ENCODE measurements around the gene HIVEP3. TPM values are rescaled to one million over a fixed set of nuclear protein-coding genes. Genes with fewer than 3 reads are reported as not detected.

Gene HIVEP3
- total and polyA plus RNA-seq, 7 donors = 0.70 to 3.4 (median 2.1) TPM

GRCh38 chr1:41517062-41517438 is 401.7 kb downstream of the HIVEP3 start:
- Histone ChIP-seq H3K27me3 (ENCODE audit: insufficient read depth in 3 of 3, low read length in 2 of 3) (no peaks in the 10 kb centered on the region), H3K4me1 (peaks cover 25% of the 10 kb centered on the region), H3K4me3 (peak overlapping the region; percentile 70), H3K9me3 (no peaks in the 10 kb centered on the region), H3K27ac (peak overlapping the region; percentile 66), H3K36me3 (ENCODE audit: insufficient read depth in 1 of 2, low read depth in 1 of 2) (no peaks in the 10 kb centered on the region)
- TF ChIP-seq CTCF (IDR thresholded peaks at IDR 0.05) = no peak
- intact Hi-C loops (cut with DNase I) = loop anchor here in 1 of 2 donors (5.0 kb wide), 1 partner anchor 60 kb away; no protein-coding TSS in a partner anchor
- peak in 1 of 2 donors; percentile 56 for DNase-seq
- peak; percentile 3 to 38 (median 27) for ATAC-seq
- 21 to 51% (median 44%) methylated on average over 3 of the region's 3 CpGs for WGBS, 3 donors

DNA sequence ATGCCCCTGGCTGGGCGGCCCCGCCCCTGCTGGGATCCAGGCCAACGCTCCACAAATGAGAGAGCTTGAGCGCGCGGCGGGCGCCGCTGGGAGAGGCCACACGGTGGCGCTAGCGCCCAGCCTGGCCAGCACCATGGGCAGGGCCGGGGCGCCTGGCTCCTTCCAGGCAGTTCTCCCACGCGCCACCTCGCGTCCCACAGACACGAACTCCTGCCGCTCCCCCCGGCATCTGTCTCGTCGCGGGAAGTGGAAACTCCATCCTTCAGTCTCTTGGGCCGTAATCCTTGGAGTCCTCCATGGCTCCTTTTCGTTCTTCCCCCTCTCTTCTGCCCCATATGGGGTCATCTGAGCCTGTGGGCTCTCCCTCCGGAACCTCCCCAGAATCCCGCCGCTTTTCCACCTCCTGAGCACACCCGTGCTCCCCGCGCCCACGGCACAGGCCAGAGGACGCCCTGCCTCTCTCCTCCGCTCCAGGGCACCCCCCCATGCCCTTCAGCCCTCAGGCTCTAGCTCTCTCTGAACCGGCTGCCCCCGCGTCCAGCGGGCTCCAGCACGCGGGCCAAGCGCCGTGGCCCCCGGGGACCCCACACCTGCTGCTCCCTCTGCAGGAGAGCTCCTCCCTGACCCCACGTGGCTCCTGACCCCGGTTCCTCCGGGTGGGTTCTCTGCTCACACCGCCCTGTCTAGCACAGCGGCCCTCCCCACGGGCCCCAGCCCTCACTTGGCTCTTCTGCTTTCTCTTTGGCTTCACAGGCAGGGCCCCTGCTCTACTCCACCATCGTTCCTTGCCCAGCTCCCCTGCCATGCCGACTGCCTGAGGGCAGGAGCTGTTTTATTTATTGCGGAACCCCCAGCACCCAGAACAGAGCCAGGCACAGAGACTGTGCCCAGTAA is 402.3 kb downstream of the HIVEP3 start:
- H3K4me3 ChIP-seq = peak overlapping the region; percentile 70
- H3K27ac ChIP-seq = peak overlapping the region; percentile 66
- WGBS, 3 donors = 4 to 11% (median 5%) methylated on average over 49 to 53 of the region's 53 CpGs
- H3K27me3 ChIP-seq (ENCODE audit: insufficient read depth in 3 of 3, low read length in 2 of 3) = no peaks in the 10 kb centered on the region
- DNase-seq = peak; percentile 91 to 95
- TF ChIP-seq CTCF (IDR thresholded peaks at IDR 0.05) = peak; percentile 88
- H3K4me1 ChIP-seq = peaks cover 25% of the 10 kb centered on the region
- intact Hi-C loops (cut with DNase I) = loop anchor here in 1 of 2 donors (5.0 kb wide), 1 partner anchor 61 kb away; no protein-coding TSS in a partner anchor
- H3K9me3 ChIP-seq = no peaks in the 10 kb centered on the region
- no peaks in the 10 kb centered on the region for H3K36me3 ChIP-seq (ENCODE audit: insufficient read depth in 1 of 2, low read depth in 1 of 2)
- peak; percentile 96 to 98 (median 96) for ATAC-seq

- intact Hi-C loops (cut with DNase I) = loop anchor here in 1 of 2 donors (5.0 kb wide), 1 partner anchor 62 kb away; no protein-coding TSS in a partner anchor
- 9 to 10% (median 9%) methylated on average over 6 of the region's 6 CpGs for WGBS, 3 donors
- H3K36me3 ChIP-seq (ENCODE audit: insufficient read depth in 1 of 2, low read depth in 1 of 2) = no peaks in the 10 kb centered on the region
- H3K27me3 ChIP-seq (ENCODE audit: insufficient read depth in 3 of 3, low read length in 2 of 3) = no peaks in the 10 kb centered on the region
- H3K27ac ChIP-seq = no peak overlapping the region
- TF ChIP-seq CTCF (IDR thresholded peaks at IDR 0.05) = no peak
- H3K9me3 ChIP-seq = no peaks in the 10 kb centered on the region
- peak overlapping the region; percentile 70 for H3K4me3 ChIP-seq
- H3K4me1 ChIP-seq = peaks cover 25% of the 10 kb centered on the region
- ATAC-seq (no peak), DNase-seq (no peak)
These were observed 402.9 kb downstream of the HIVEP3 start for GRCh38 chr1:41515778-41516167.

DNA sequence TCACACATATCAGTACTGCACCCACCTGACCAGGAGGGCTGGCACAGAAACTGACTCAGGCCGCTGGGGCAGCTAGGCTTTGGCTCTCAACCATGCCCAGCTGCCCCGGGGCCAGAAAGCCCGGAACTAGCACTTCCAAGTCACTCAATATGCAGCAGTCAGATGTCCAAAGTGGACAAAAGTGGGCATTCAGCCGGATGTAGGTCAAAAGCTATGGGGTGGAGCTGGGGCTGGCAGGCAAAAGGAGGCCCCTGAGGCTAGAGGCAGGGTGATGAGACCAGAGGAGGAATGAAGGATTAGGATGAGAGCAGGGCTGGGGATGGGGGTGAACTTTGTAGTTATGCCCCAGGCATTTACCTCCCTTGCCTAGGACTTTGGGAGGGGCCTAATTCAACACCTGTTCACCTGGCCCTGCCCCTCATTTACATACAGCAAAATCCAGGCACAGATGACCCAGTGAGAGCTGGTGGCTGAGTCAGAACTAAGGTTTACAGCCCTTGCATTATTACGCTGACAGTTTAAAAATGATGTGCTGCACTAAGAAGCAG is 403.5 kb downstream of the HIVEP3 start:
- no peak for ATAC-seq

More for the DNA sequence above, 403.5 kb downstream of the HIVEP3 start:
- WGBS, 3 donors = 60 to 68% (median 62%) methylated on average over 5 of the region's 5 CpGs
- TF ChIP-seq CTCF (IDR thresholded peaks at IDR 0.05) = no peak
- no peaks in the 10 kb centered on the region for H3K9me3 ChIP-seq
- no peak overlapping the region for H3K4me3 ChIP-seq
- no peaks in the 10 kb centered on the region for H3K36me3 ChIP-seq (ENCODE audit: insufficient read depth in 1 of 2, low read depth in 1 of 2)
- H3K27ac ChIP-seq = no peak overlapping the region
- no peaks in the 10 kb centered on the region for H3K27me3 ChIP-seq (ENCODE audit: insufficient read depth in 3 of 3, low read length in 2 of 3)
- DNase-seq = no peak
- H3K4me1 ChIP-seq = peaks cover 25% of the 10 kb centered on the region
- intact Hi-C loops (cut with DNase I) = loop anchor here in 1 of 2 donors (5.0 kb wide), 1 partner anchor 62 kb away; no protein-coding TSS in a partner anchor
